SIG-M5 treated with dmso at 0.1 percent for 504 hours (cell line): Measurements from ENCODE around the gene ZNF892.
A peak's percentile ranks its signal among the peaks of the same experiment; 100 is the strongest.
"Not testable (repeated sequence)": the region's sequence is repeated elsewhere in the genome, so short reads cannot be mapped to it uniquely, and the experiment has no call there.

Experiments
- DNase-seq: peaks from one replicate; lab custom pipeline; 2025; ENCODE audit not compliant: unreplicated experiment; lab: John Stamatoyannopoulos, UW

ZNF892 gene

GRCh38 chr2:95207111-95207961, at the start of gene ZNF892:
Gene ZNF892 (plus strand): TSS chr2:95207521. CDS start chr2:95207816, 295 bp downstream.
- DNase-seq, result peak; percentile 64

GRCh38 chr2:95158441-95158840, 48.9 kb upstream of the ZNF892 start:
- DNase-seq, result no peak

GRCh38 chr2:95158891-95159619, 48.3 kb upstream of the ZNF892 start:
- no peak for DNase-seq

GRCh38 chr2:95159690-95160449, 47.5 kb upstream of the ZNF892 start, which contains the start of gene ZNF514:
Gene ZNF514 (minus strand): TSS chr2:95159848. CDS start chr2:95153253, 6,595 bp downstream.
- DNase-seq, result peak; percentile 10

- no peak for DNase-seq
Observed at GRCh38 chr2:95165030-95165370, 42.3 kb upstream of the ZNF892 start.

GRCh38 chr2:95165371-95166064, 41.8 kb upstream of the ZNF892 start, which contains the start of gene ZNF2:
Gene ZNF2 (plus strand): TSS chr2:95165809. CDS start chr2:95176227, 10,418 bp downstream.
- DNase-seq, result peak; percentile 97

- DNase-seq, result peak; percentile 49
Observed at GRCh38 chr2:95166065-95166763, 41.1 kb upstream of the ZNF892 start.

GRCh38 chr2:95171902-95172301, 35.4 kb upstream of the ZNF892 start:
- DNase-seq, result no peak

- no peak for DNase-seq
Observed at GRCh38 chr2:95174031-95174542, 33.2 kb upstream of the ZNF892 start.

GRCh38 chr2:95179451-95179850, 27.9 kb upstream of the ZNF892 start:
- no peak for DNase-seq

GRCh38 chr2:95181774-95182173, 25.5 kb upstream of the ZNF892 start:
- DNase-seq, result no peak

GRCh38 chr2:95185197-95185596, 22.1 kb upstream of the ZNF892 start:
- DNase-seq, result no peak

- no peak for DNase-seq
Observed at GRCh38 chr2:95185973-95186372, 21.3 kb upstream of the ZNF892 start.

- not testable (repeated sequence) for DNase-seq
Observed at GRCh38 chr2:95192956-95193355, 14.4 kb upstream of the ZNF892 start.

- no peak for DNase-seq
Observed at GRCh38 chr2:95203911-95204310, 3.4 kb upstream of the ZNF892 start.

GRCh38 chr2:95204396-95204795, 2.9 kb upstream of the ZNF892 start:
- no peak for DNase-seq

- no peak for DNase-seq
Observed at GRCh38 chr2:95206096-95206495, 1.2 kb upstream of the ZNF892 start.

- no peak for DNase-seq
Observed at GRCh38 chr2:95208106-95208505, 785 bp downstream of the ZNF892 start.

GRCh38 chr2:95215018-95215612, 7.8 kb downstream of the ZNF892 start:
- no peak for DNase-seq
